RWPE2 (cell line): ENCODE results near the gene DACH1.

Experiments
- ATAC-seq: fragments of 200-7000 bp; cut with Tn5 transposase; 3 replicates; pipeline ENCODE4 v1.9.1; 2021; ENCODE audit warnings: low read depth
- DNase-seq: peaks from one replicate; pipeline ENCODE4 v3.0.0-alpha.2; 2020; ENCODE audit warnings: low spot score
- H3K27ac ChIP-seq: fragments of 450-650 bp; 2 replicates; pipeline ENCODE4 v1.5.1; 2017; ENCODE audit warnings: mild to moderate bottlenecking; ENCODE audit not compliant: poor library complexity, severe bottlenecking
- H3K27me3 ChIP-seq: fragments of 250-450 bp; sonication (Bioruptor Pico); 2 replicates; pipeline ENCODE4 v1.5.1; 2021; ENCODE audit warnings: mild to moderate bottlenecking, moderate library complexity; ENCODE audit not compliant: insufficient read depth, poor library complexity, severe bottlenecking
- H3K36me3 ChIP-seq: fragments of 250-450 bp; sonication (Bioruptor Pico); 2 replicates; pipeline ENCODE4 v1.5.1; 2020; ENCODE audit warnings: low read depth, mild to moderate bottlenecking, moderate library complexity
- H3K4me1 ChIP-seq: fragments of 250-450 bp; sonication (Bioruptor Pico); 2 replicates; pipeline ENCODE4 v1.5.1; 2021; ENCODE audit warnings: mild to moderate bottlenecking, moderate library complexity; ENCODE audit not compliant: insufficient read depth, poor library complexity, severe bottlenecking
- H3K4me3 ChIP-seq: fragments of 250-450 bp; sonication (Bioruptor Pico); 2 replicates; pipeline ENCODE4 v1.5.1; 2021; ENCODE audit warnings: mild to moderate bottlenecking, moderate library complexity; ENCODE audit not compliant: severe bottlenecking
- H3K9me3 ChIP-seq: fragments of 250-450 bp; sonication (Bioruptor Pico); 2 replicates; pipeline ENCODE4 v1.5.1; 2021; ENCODE audit warnings: mild to moderate bottlenecking, moderate library complexity; ENCODE audit not compliant: severe bottlenecking
- TF ChIP-seq, protein P1 (sequence below): fragments of 450-650 bp; IDR thresholded peaks from one replicate; pipeline ENCODE4 v1.5.1; 2017; ENCODE audit warnings: mild to moderate bottlenecking, moderate library complexity; ENCODE audit not compliant: poor library complexity, severe bottlenecking

Gene DACH1

DNA sequence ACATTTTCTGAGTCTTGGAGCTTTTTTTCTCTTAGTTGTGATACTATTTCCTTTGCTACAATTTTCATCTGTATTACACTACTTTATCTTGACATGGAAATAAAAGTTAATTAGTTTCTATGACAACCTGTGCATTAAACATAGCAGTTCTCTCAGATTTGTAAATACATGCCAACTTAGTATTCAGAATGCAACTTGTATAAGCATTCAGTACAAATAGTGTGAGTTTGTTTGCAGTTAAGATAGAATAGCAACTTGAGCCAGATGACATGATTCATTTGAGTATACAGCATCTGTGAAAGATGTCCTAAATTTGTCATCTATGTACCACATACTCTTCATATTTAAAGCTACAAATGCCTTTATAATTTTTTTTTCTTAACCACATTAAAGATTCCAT, 98.1 kb downstream of the DACH1 start:
- DNase-seq = no peak
- Histone ChIP-seq H3K36me3 (no peaks in the 10 kb centered on the region), H3K4me3 (no peak overlapping the region), H3K27me3 (peaks cover 17% of the 10 kb centered on the region), H3K4me1 (no peaks in the 10 kb centered on the region), H3K9me3 (no peaks in the 10 kb centered on the region), H3K27ac (no peak overlapping the region)
- ATAC-seq = no peak
- TF ChIP-seq, protein P1, sequence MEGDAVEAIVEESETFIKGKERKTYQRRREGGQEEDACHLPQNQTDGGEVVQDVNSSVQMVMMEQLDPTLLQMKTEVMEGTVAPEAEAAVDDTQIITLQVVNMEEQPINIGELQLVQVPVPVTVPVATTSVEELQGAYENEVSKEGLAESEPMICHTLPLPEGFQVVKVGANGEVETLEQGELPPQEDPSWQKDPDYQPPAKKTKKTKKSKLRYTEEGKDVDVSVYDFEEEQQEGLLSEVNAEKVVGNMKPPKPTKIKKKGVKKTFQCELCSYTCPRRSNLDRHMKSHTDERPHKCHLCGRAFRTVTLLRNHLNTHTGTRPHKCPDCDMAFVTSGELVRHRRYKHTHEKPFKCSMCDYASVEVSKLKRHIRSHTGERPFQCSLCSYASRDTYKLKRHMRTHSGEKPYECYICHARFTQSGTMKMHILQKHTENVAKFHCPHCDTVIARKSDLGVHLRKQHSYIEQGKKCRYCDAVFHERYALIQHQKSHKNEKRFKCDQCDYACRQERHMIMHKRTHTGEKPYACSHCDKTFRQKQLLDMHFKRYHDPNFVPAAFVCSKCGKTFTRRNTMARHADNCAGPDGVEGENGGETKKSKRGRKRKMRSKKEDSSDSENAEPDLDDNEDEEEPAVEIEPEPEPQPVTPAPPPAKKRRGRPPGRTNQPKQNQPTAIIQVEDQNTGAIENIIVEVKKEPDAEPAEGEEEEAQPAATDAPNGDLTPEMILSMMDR = no peak

DNA sequence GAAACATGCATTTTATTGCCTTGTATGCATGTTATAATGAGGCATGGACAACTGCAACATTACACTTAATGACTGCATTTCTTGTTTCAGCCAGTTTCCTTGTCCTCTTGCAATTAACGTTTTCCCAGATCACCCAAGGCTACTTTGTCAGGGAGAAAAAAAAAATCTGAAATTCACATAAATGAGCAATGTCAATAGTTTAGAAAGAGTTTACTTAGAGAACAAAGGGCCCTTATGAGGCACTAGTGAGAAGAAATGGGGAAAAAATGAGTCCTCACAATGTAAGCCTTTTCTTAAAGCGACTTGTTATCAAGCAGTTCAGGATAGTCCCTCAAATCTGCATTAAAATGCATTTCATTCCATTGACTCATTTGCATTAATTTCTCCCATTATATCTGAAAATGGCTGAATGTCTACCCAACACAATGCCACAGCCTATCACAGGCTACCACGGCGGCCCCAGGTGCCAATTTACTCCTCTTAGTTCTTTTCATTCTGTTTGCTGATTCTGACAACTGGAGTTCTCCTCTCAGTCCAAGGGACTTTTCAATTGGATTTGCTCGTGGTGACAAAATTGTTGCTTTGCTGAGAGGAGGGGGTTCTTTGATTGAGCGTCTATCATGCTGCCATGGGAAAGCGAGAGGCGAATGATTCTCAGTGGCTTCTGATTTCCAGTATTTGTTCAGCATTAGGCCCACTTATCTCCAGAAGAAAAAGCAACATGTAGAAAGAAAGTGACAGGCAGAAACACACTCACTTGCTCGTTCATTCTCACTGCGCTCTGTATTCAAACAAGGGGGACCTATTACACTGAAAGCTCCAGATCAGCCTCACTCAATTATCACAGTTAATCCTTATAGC, 107.1 kb downstream of the DACH1 start:
- Histone ChIP-seq H3K4me1 (no peaks in the 10 kb centered on the region), H3K27ac (no peak overlapping the region), H3K9me3 (no peaks in the 10 kb centered on the region), H3K4me3 (no peak overlapping the region), H3K27me3 (no peaks in the 10 kb centered on the region), H3K36me3 (no peaks in the 10 kb centered on the region)
- TF ChIP-seq, protein P1 = no peak
- ATAC-seq (no peak), DNase-seq (no peak)

DNA sequence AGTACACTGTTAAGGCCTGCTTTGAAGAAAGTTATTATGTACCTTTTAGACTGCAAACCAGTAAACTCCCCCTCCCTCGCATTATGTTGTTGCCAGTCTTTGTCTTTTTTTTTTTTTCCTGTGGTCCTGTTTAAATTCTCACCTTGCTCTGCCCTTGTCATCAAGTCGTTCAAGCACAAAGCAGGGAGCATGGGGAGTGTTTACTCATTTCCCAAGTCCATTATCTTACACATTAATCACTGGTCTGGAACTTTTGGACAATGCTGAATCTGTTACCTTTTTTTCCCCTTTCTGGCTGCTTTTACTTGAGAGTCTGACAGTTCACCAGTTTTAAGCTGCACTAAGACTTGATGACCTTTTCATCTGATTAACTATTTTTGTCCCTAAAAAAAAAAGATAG, 108.2 kb downstream of the DACH1 start:
- Histone ChIP-seq H3K27me3 (no peaks in the 10 kb centered on the region), H3K4me1 (no peaks in the 10 kb centered on the region), H3K27ac (no peak overlapping the region), H3K36me3 (no peaks in the 10 kb centered on the region), H3K4me3 (no peak overlapping the region), H3K9me3 (no peaks in the 10 kb centered on the region)
- ATAC-seq (no peak), DNase-seq (no peak)
- TF ChIP-seq, protein P1 = no peak

DNA sequence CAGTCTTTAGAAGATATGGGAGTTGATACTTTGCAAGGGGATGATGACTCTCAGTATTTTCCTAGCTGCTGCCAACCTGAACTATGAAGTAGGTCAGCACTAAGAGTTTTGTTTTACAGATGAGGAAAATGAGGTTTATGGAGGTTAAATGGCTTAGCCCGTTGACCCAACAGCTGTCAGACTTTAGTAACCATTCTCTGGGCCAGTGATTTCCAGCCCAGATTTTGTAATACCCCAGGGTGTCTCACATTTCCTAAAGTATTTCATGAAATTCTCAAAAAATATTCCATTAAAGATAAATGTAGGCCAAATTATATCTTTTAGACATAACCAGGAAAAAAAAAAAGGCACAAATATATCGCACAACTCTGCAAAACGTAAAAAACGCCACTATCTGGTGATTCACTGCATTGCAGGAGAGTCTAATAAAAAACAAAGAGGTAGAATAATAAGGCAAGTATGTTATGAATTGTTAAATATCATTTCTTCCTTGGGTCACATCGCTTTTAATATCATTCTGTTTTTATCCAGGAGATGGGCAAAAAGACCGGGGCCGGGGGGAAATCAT, 112.5 kb downstream of the DACH1 start:
- Histone ChIP-seq H3K4me3 (no peak overlapping the region), H3K27ac (no peak overlapping the region), H3K4me1 (no peaks in the 10 kb centered on the region), H3K9me3 (no peaks in the 10 kb centered on the region), H3K27me3 (no peaks in the 10 kb centered on the region), H3K36me3 (no peaks in the 10 kb centered on the region)
- DNase-seq = no peak
- ATAC-seq = no peak
- TF ChIP-seq, protein P1 = peak; percentile 7
